Activated CD8-positive, alpha-beta T cell treated with anti-CD3 and anti-CD28 coated beads for 36 hours (primary cell): Measurements from ENCODE around the gene CYGB. TPM values are rescaled to one million over a fixed set of nuclear protein-coding genes. Genes with fewer than 3 reads are reported as not detected.

ENCODE experiments used
- ATAC-seq: fragments of 200-7000 bp; cut with Tn5 transposase; one replicate; pipeline ENCODE4 v1.10.0; 2021; ENCODE audit warnings: mild to moderate bottlenecking, moderate library complexity
- CTCF ChIA-PET: fragments of 350-600 bp; sonication (Branson Sonifier 250); formaldehyde crosslinking; loops from one replicate; lab custom pipeline; 2021; ENCODE audit warnings: antibody characterized with exemption; lab: Charles Lee
- POLR2A ChIA-PET: fragments of 350-600 bp; sonication (Branson Sonifier 250); formaldehyde crosslinking; loops from one replicate; lab custom pipeline; 2021; ENCODE audit warnings: antibody characterized with exemption; lab: Charles Lee
- DNase-seq: peaks from one replicate; pipeline ENCODE4 v3.0.0-alpha.2; 2020
- H3K27ac Mint-ChIP-seq: one replicate; pipeline ENCODE4 v1.8.0; 2021; ENCODE audit warnings: mild to moderate bottlenecking, mixed read lengths
- H3K27me3 Mint-ChIP-seq: one replicate; pipeline ENCODE4 v1.8.0; 2021; ENCODE audit warnings: mixed read lengths
- H3K36me3 Mint-ChIP-seq: one replicate; pipeline ENCODE4 v1.8.0; 2021; ENCODE audit warnings: low read depth, mixed read lengths
- H3K4me1 Mint-ChIP-seq: one replicate; pipeline ENCODE4 v1.8.0; 2021; ENCODE audit warnings: low read depth, mixed read lengths
- H3K4me3 Mint-ChIP-seq: one replicate; pipeline ENCODE4 v1.8.0; 2021; ENCODE audit warnings: mild to moderate bottlenecking, moderate library complexity, mixed read lengths
- H3K9me3 Mint-ChIP-seq: one replicate; pipeline ENCODE4 v1.8.0; 2021; ENCODE audit warnings: mixed read lengths
- CTCF ChIP-seq: fragments of 200-600 bp; IDR thresholded peaks from one replicate; pipeline ENCODE4 v1.8.0; 2022; ENCODE audit warnings: antibody characterized with exemption, mild to moderate bottlenecking
- intact Hi-C: fragments of 100-400 bp; cut with micrococcal nuclease; formaldehyde crosslinking; loops from one replicate; pipeline ENCODE4 v1.10.0; 2022
- total RNA-seq, 2 experiments: library from RNA; stranded (reverse); gene quantifications; one replicate each; pipeline ENCODE4 v1.2.3, GENCODE V29; 2021

The CYGB gene
- total RNA-seq, 2 experiments from 2014 or later = 0.23 TPM; not detected in 1

DNA sequence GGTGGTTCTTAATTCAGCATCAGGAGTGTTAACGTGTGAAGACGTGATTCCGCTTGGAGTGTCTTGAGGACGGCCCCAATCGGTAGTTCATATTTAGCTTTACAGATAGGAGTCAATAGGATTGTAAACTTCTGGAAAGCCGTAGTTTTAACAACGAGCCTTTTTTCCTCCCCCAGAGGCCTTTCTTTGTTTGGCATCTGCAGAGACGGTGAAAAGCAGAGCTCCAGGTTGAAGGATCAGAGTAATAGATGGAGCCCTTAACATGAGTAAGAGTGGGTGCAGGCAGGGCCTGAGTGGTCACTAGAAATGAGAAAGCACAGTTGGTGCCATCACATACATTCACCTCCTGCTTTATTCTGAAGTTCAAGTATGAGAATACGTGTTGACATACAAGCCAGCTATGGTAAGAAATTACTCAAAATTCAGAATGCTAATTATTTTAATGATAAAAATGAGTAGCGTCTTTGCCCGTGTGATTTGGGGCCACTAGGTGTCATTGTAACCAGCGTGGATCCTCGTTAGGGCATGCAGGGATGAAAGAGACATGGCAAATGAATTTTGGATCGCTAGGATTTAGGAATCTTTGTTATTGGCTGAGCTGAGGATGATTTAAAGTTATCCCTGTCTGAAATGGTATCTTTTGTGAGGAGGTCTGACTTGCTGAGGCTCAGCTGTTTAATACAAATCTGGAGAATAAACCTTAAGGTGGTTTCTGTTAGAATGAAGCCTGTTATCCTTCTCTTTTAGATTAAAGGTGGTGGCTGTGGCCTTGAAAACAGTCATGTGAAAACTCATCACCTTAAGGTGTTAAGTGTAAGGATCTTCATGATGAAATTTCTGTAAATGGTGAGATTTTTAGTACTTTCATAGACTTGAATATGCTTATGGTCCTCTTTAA lies 20.9 kb upstream of the CYGB start:
- H3K4me3 Mint-ChIP-seq = peak overlapping the region; percentile 99
- peaks cover 55% of the 10 kb centered on the region for H3K4me1 Mint-ChIP-seq
- ATAC-seq (peak; percentile 9), DNase-seq (peak; percentile 31)
- H3K27ac Mint-ChIP-seq = peak overlapping the region; percentile 98
- no peaks in the 10 kb centered on the region for H3K27me3 Mint-ChIP-seq
- TF ChIP-seq CTCF = peak; percentile 30
- POLR2A ChIA-PET = interaction anchor here (0.6 to 4.0 kb wide), 35 partner anchors 7 to 205 kb away, joined by 3 to 40 read pairs (median 5); partner anchors contain the start of genes AANAT, JMJD6, METTL23 and RHBDF2
- intact Hi-C loops = loop anchor here (5.0 kb wide), 1 partner anchor 36 kb away; no protein-coding TSS in a partner anchor
- CTCF ChIA-PET = interaction anchor here (0.8 to 7.3 kb wide), 17 partner anchors 8 to 278 kb away, joined by 3 to 64 read pairs (median 4); partner anchors contain the start of genes CYGB and SPHK1
- H3K9me3 Mint-ChIP-seq = no peaks in the 10 kb centered on the region
- H3K36me3 Mint-ChIP-seq = peaks cover 61% of the 10 kb centered on the region

DNA sequence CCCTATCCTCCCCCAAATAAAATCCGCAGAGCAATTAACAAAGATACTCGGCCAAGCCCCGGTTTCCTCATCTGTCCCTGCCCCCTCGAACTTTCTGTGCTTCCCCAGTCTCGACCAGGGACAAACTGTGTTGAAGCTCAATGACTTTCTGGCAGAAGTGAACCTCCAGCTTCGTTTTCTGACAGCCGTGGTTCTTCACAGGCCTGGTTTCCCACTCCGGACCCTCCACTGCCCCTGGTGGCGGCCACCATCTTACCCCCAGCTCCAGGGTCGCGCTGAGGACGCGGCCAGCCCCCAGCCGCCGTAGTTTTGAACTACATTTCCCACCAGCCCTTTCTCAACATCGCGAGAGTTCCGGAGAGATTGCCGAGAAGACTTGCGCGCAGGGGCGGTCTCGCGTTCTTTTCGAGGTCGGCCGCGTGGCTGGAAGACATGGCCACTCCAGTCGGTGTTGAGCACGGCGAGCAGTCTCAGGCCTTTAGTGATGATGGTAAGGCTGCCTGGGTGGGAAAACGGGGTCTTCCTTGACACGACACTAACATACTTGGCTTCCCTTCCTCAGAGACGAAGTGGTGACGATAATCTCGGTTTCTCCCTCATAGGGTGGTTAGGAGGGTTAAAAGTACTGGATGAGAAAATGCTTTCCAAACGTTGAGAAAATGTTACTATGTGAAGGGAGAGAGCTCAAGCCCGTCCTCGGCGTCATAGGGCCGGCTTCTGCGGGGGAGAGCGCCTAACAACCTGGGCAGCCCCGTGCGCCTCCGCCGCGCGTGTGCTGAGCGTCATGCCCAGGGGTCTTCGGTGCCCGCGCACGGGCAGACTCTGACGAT lies 20.1 kb upstream of the CYGB start:
- peak overlapping the region; percentile 98 for H3K27ac Mint-ChIP-seq
- no peaks in the 10 kb centered on the region for H3K27me3 Mint-ChIP-seq
- peak; percentile 94 for ATAC-seq
- POLR2A ChIA-PET = interaction anchor here (0.6 to 4.0 kb wide), 43 partner anchors 8 to 204 kb away, joined by 3 to 40 read pairs (median 4); partner anchors contain the start of genes AANAT, JMJD6, METTL23 and PRCD
- CTCF ChIA-PET = interaction anchor here (0.9 to 7.3 kb wide), 17 partner anchors 9 to 278 kb away, joined by 3 to 64 read pairs (median 4); partner anchors contain the start of genes CYGB and PRPSAP1
- peak overlapping the region; percentile 99 for H3K4me3 Mint-ChIP-seq
- TF ChIP-seq CTCF = peak; percentile 60
- H3K9me3 Mint-ChIP-seq = no peaks in the 10 kb centered on the region
- peak; percentile 97 for DNase-seq
- H3K4me1 Mint-ChIP-seq = peaks cover 46% of the 10 kb centered on the region
- intact Hi-C loops = loop anchor here (5.0 kb wide), 1 partner anchor 35 kb away; no protein-coding TSS in a partner anchor
- H3K36me3 Mint-ChIP-seq = peaks cover 53% of the 10 kb centered on the region

- peaks cover 48% of the 10 kb centered on the region for H3K36me3 Mint-ChIP-seq
- H3K27ac Mint-ChIP-seq = peak overlapping the region; percentile 98
- peak; percentile 27 for DNase-seq
These were observed 19.4 kb upstream of the CYGB start for GRCh38 chr17:76556765-76557367.

More at GRCh38 chr17:76556765-76557367, 19.4 kb upstream of the CYGB start:
- CTCF ChIA-PET = interaction anchor here (1.0 to 7.3 kb wide), 10 partner anchors 8 to 277 kb away, joined by 3 to 64 read pairs (median 10); partner anchors contain the start of gene PRPSAP1
- TF ChIP-seq CTCF = no peak
- POLR2A ChIA-PET = interaction anchor here (0.6 to 4.0 kb wide), 25 partner anchors 11 to 204 kb away, joined by 3 to 40 read pairs (median 4); partner anchors contain the start of genes JMJD6, METTL23, PRCD and RHBDF2
- no peaks in the 10 kb centered on the region for H3K27me3 Mint-ChIP-seq
- no peaks in the 10 kb centered on the region for H3K9me3 Mint-ChIP-seq
- H3K4me1 Mint-ChIP-seq = peaks cover 42% of the 10 kb centered on the region
- peak; percentile 19 for ATAC-seq
- intact Hi-C loops = loop anchor here (5.0 kb wide), 1 partner anchor 35 kb away; no protein-coding TSS in a partner anchor
- peak overlapping the region; percentile 99 for H3K4me3 Mint-ChIP-seq
